ENCODE data around the gene ALDH3B2.

The ALDH3B2 gene

DNA sequence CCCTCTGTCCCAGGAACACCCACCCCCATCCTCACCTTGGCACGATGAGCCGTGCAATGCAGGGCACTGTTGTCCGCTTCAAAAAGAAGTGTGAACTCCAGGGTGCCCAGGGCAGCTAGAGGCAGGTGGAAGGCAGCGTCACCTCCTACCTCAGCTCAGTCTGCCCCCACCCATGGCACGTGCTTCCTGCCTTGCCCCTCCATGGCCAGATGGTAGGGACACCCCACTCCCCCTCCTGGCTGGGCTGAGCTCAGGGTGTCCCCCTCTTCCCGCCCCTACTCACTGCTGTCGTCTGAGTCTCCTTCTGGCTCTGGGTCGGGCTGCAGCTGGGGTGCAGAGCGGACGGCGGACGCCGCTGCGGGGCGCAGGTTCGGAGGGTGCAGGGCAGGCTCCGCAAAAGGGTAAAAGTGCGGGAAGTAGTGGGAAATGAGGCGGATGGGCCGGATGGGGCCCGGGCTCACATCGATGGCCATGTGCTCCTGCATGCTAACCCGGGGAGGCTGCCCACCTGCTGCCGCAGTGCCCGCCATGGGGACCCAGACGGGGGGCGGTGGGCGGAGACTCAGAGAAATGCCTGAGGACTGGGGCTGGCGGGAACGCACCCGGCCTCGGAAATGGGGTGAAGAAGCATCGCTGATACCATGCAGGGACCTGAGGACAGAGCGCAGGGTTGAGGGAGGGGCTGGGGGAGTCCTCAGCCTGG lies 58.5 kb downstream of the ALDH3B2 start:
- no peak for DNase-seq (ENCODE audit: low read depth in 1 of 2, low spot score in 1 of 2)

DNA sequence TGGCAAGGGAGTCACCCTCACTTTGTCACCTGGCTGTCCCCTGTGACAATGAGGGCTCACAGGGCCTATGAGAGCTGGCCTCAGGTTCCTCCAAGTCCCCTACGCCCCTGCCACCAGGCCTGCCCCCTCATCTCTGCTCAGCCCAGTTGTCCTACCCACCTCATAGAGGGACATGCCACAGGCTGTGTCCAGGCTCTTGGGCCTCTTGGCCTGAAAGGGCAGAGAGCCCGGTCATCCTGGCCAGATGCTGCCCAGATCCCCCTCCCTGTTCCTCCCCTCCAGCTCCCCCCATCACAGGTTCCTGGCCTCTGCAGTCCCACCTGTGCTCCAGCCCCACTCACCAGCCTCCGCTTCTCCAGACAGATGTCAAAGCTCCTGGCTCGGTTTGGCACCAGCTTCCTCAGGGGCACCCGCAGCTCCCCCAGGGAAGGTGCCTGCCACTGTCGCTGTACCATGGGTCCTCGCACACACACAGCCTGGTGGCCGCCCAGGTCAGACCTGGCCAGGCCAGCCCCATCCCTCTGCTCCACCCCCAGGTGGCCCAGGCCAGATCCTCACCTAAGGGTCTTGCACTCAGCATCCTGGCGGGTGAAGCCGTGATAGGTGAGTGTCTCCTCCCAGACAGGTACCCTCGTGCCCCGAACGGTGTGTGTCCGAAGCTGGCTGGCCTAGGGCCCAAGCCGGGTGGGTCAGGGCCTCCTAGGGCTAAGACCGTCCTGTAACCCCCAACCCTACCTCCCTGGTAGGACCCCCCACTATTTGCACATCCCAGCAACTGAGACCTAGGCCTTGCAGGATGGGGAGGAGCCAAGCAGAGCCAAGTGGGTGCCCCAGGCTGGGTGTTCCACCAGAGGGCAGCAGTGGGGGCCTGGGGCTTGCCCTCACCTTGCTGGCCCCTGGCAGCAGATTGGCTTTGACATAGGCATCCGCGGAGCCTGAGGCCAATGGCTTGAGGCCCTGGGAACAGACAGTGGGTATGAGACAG lies 59.4 kb downstream of the ALDH3B2 start:
- DNase-seq (ENCODE audit: low read depth in 1 of 2, low spot score in 1 of 2) = peak in 1 of 2 donors; percentile 43

DNA sequence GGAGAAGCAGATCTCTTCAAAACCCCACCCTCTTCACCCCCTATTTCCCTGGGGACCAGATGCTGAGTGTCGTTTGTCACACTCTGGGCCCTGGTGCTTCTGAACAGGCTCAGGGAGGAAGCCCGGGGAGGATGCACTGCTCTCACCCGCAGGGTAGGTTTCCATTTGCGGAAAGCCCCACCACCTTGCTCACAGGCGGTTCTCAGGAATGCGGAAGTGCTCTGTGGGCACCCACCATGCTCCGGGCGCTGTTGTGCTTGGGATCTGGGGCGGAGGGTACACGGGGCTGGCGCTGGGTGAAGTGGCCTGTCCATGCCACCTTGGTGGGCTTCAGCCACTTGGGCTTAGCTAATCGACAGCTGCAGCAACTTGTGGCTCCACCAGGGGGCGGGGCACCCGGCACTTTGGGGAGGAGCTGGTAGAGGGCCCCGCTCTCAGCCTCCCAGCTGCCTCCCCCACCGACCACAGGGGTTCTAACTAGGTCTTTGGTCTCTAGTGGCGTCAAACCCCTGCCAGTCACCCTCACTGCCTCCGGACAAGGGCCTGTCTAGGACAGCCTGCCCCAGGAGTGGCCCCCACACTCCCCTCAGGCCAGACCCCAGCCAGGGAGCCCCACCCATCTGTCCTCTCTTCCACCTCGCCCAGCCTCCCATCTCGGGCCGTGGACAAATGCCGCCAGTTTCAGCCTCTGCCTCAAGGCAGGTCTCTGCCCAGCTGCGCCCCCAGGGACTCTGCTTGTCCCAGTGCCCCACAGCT lies 60.3 kb downstream of the ALDH3B2 start:
- peak; percentile 59 to 64 for DNase-seq (ENCODE audit: low read depth in 1 of 2, low spot score in 1 of 2)

DNA sequence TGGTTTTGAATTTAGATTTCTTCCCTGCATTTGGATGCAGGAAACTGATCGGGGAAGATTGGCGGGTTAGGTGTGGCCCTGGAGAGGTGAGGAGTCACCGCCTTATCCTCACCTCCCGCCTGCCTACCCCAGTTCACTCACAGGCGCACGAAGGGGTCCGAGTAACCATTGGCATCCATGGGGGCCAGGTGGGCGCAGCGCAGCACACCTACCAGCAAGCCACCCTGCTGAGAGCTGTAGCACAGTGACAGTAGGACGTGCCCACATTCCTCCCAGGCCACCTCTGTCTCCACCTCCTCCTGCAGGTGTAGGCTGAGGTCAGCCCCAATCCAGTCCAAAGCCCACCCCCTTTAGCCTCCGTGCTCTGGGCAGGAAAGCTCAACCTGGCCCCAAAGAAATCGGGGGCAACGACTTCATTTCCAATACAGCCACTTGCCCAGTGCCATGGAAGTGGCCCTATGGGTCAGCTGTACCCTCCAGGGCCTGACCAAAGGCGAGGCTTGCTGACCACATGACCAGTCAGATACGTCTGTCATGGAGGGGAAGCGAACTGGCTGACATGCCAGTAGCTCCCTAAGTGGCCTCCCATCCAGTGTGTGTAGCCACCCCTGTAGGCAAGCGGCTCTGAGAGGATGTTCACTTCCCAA lies 61.0 kb downstream of the ALDH3B2 start:
- DNase-seq (ENCODE audit: low read depth in 1 of 2, low spot score in 1 of 2) = no peak

DNA sequence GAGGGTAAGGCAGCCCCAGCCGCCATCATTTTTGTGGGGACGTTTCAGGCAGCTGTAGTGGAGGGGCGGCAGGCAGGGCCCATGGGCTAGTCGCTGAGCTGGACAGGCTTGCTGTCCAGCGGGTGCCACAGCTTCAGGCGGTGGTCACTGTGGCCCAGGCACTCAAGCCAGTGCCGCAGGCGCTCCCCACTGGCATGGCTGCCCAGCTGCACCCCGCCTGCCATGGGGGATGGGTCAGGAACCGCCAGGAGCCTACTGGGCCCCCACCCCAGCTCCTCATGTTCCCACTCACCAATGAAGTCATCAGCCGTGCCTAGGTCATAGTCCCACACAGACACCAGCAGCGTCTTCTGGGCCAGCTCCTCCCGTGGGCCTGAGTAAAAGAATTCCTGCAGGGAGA lies 61.7 kb downstream of the ALDH3B2 start:
- DNase-seq (ENCODE audit: low read depth in 1 of 2, low spot score in 1 of 2) = no peak
